ENCODE data around the gene ADAM12.
"Not testable (repeated sequence)": the region's sequence is repeated elsewhere in the genome, so short reads cannot be mapped to it uniquely, and the experiment has no call there.

Gene ADAM12

DNA sequence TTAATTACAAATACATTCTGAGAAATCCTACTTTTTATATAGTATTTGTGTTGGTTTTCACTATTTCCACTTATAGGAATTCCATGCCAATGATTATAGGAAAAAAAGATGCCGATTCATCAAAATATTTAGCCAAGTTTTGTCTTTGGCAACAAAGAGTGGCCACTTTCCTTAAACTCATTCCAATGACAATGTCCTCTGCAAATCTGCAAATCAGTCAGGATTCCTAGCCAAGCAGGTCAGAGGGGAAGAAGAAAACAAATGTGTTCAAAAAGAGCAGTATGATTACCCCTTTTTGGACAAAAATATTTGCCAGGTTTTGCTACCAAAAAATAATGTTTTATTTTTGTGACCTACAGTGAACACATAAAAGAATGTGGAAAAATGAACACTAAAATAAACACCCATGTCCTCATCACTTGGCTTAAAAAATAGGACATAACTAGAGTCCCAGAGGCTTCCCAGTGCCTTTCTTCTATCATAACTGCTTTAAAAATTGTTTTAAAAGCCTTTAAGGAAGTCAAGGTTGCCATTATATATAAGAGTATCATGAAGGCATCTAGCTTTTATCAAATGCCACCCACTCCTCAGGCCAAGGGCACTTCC is 125.9 kb downstream of the ADAM12 start:
- DNase-seq (ENCODE audit: low read depth in 2 of 2) = no peak

DNA sequence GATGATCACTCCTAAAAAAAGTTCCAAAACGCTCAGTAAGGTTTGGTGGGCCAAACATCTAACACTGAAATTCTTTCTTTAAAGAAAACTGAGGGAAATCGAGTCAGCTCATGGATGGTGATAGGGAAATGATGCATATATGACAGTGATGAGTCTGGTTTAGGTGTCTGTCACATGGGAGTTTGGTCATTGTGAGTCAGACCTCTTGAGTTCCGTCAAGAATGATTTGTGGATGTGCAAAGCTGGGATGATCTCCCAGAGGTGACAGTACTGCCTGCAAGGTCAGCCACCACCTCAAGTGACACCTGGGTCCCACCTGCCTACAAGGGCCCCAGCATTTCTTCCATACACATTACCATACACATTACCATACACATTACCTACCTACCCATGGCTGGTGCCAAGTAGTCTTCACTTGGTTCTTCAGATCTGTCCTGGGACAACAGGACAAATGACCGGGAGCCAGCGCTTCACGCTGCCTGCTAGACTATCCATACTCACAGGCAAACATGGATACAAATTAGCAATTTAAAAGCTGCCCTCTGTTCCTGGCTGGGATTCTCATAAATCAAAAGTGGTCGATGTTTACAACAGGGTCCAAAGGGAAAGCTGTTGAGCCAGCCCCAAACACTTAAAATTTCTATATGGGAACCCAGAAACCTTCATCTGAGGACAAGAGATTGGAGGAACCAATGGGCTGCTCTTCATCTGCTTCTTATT is 128.4 kb downstream of the ADAM12 start:
- no peak for DNase-seq (ENCODE audit: low read depth in 2 of 2)

DNA sequence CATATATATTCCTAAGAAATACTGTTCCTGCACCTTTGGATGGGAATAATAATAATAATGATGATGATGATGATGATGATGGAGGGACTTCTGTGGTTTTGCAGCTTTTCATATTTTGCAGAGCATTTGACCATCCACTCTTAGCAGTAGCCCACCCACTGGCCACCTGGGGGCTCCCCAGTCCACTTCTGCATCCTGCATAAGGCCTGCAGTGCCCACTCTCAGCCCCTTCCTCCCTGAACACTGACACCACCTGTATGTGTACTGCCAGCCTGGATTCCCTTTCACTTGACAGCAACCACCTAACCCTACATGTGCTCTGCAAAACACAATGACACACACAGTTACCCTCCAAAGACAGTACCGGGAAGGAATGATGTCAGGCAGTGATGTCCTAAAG is 131.4 kb downstream of the ADAM12 start:
- DNase-seq (ENCODE audit: low read depth in 2 of 2) = no peak

DNA sequence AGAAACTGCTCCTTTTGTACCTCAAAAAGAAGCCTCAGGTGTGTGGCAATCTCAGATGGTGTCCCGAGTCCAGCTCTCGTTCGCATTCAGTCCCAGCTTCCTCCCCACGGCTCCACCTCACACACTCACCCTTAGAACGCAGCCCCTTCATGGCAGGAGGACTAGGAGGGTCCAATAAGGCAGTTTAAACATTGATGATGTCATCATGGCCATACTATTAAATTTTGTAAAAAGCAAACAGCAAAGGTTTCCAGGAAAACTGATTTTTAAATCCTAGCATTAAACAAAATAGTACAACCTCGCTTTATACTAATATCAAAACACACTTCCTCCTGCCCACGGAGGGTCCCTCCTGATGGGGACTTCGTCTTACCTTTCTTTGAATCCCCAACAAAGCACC is 133.0 kb downstream of the ADAM12 start:
- DNase-seq (ENCODE audit: low read depth in 2 of 2) = no peak

DNA sequence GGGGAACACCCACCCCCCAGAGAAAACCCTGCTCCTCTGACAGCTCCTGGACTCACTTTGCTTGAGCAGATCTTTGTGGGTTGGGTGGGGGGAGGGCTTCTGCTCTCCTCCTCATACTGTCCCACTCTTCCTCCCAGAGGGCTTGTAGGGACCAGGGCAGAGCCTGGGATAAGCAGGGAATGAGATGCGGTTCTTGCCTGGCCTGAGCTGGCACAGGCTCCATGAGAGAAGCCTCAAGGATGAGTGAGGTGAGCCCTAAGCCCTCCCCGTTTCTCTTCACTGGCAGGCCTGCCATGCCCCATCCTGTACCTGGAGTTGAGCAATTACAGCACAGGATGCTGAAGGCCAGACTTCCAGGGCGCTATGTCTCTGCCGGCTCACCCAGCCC is 134.7 kb downstream of the ADAM12 start:
- DNase-seq (ENCODE audit: low read depth in 2 of 2) = no peak

DNA sequence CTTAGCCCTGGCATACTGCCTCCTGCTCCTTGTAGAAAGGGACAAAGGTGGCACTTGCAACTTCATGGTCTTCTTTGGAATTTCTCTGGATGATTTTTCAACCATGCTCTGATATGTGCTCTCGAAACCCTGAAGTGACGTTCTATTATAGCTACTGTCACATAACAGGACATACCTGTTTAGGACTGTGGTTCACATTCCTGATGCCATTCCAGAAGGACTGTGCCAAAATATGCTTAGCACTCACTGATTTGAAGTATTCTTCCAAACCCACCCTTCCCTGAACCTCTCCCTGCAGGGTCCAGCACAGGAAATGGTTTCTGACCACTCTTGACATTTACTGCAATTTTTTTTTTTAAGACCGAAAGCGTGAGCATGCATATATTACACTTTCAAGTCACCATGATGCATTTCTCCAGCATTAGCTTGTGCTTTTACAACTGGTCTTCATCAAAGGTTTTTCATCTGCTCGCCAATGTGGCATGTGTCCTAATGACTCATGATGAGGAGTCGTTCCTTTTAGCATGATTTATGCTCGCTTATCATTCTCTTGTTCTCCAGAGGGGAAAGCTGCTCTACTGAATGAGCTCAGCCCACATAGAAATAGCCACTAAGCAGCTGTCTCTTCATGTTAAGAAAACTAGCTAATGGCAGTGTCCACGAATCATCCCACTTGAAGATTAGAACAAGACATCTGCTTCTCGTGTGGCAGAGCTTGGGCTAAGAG is 135.2 kb downstream of the ADAM12 start:
- DNase-seq (ENCODE audit: low read depth in 2 of 2) = no peak

DNA sequence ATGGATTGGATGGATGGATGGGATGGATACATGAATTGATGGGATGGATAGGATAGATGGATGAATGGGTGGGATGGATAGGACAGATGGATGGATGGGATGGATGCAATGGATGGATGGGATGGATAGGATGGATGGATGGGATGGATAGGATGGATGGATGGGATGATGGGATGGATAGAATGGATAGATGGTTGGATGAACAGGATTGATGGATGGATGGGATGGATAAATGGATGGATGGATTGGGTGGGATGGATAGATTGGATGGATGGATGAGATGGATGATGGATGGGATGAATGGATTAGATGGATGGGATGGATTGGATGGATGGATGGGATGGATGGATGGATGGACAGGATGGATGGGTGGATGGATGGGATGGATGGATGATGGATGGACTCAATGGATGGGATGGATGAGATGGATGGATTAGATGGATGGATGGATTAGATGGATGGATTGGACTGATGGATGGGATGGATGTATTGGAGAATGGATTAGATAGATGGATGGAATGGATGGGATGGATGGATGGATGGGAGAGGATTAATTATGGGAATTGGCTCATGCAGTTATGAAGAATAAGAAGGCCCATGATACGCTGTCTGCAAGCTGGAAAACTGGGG is 136.4 kb downstream of the ADAM12 start:
- DNase-seq (ENCODE audit: low read depth in 2 of 2) = no peak

DNA sequence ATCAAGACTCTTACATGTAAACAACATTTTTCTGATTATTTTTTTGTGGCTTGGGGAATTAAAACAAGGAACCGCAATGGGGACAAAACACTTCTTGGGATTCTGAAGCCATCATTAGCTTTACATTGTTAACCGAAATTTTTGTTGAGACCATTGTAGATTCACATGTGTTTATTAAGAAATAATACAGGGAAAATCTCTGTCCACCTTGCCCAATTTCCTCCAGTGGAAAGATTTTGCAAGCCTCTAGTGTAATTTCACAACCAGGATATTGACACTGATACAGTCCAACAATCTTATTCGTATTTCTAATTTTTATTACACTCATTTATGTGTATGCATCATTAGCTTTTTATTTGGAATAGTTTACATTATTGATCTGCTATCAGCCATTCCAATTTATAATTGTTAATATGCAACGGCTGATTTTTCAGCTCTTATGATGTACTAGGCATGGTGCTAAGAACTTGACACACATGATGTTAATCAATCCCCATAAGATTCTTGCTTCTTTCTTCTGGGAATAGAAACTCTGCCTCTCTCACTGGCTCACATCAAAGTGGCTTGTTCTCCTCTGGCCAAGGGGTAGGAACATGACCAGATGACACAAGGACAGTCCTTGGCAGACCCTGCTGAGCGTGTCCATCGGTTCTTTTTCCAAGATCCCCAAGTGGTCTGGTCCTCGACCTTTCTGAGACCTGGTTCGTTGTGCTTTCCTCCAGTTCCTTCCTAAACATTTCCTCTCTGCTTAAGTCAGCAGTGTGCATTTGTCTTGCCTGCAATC is 137.6 kb downstream of the ADAM12 start:
- DNase-seq (ENCODE audit: low read depth in 2 of 2) = no peak

DNA sequence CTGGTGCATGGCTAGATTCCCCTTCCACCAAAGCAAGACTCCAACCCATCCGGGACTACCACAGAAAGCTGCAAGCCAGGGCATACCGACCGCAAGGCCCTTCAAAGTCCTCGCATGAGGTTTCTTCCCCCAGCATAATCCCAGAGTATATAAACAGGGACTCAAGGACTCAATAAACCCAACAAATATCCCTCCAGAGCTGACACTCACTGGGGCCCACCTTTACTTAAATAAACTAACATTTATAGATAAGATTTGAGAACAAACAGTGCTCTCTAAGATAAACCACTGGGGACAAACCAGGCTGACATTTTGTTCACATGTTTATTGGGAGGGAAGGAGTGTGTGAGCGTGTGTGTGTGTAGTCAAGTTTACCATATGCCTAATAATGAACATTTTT is 138.2 kb downstream of the ADAM12 start:
- DNase-seq (ENCODE audit: low read depth in 2 of 2) = no peak

DNA sequence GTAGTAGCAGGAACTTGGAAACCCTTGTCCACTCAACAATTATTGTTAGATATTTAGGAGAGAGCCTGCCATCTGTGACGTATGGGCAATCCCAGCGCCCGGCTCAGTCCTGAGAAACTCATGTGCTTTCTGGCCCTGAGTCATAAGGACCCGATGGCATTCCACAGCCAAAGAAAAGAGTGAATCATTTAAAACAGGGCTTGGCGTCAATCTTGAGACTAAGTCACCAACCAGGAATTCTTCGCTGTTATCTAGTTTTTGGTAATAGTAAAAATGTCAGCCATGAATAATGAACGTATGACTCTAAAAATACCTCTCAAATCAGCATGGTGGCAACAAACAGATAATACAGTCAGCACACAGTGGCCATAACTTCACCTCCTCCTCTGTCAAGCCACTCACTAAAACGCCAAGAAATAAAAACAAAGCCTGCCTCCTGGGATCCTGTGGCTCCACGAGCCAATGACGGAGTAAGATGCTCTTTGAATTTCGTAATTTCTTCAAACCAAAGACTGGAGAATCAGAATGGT is 140.8 kb downstream of the ADAM12 start:
- no peak for DNase-seq (ENCODE audit: low read depth in 2 of 2)

DNA sequence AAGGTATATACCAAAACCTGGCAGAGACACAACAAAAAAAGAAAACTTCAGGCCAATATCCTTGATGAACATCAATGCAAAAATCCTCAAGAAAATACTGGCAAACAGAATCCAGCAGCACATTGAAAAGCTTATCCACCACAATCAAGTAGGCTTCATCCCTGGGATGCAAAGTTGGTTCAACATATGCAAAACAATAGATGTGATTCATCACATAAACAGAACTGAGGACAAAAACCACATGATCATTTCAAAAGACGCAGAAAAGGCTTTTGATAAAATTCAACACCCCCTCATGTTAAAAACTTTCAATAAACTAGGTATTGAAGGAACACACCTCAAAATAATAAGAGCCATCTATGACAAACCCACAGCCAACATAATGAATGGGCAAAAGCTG is 141.9 kb downstream of the ADAM12 start:
- not testable (repeated sequence) for DNase-seq (ENCODE audit: low read depth in 2 of 2)

DNA sequence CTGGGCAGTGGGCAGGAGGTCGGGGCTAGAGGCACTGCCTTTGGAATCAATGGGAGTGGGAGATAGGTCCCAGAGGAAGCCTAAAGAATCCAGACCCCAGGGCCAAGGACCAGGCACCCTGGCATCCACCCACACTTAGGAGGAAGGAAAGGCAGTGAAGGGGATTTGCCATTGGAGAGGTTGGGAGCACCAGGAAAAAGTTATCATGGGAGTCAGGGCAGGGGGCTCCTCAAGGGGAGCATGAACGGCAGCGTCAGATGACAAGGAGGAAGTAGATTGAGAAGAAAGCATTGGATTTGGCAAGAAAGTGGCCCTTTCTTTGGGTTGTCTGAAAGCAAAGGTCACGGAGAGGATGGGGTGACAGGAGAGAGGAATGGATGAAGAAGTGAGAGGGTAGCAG is 142.8 kb downstream of the ADAM12 start:
- DNase-seq (ENCODE audit: low read depth in 2 of 2) = no peak

DNA sequence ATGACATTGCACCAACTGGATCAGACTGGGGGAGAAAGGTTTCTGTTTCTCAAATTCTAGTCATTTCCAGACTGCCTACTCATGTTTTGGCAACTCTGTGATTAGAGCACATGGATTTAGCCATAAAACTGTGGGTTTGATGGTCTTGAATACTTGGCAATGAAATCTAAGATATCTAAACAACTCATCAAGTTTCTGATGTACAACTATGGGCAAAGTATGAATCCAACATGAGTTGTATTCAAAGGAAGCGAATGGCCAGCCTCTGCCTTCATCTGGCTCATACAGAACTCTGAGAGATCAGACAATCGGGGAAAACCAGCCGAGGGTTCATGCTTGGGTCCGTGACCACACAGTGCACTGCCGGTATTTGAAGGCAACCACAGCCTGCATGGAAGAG is 144.3 kb downstream of the ADAM12 start:
- DNase-seq (ENCODE audit: low read depth in 2 of 2) = no peak

DNA sequence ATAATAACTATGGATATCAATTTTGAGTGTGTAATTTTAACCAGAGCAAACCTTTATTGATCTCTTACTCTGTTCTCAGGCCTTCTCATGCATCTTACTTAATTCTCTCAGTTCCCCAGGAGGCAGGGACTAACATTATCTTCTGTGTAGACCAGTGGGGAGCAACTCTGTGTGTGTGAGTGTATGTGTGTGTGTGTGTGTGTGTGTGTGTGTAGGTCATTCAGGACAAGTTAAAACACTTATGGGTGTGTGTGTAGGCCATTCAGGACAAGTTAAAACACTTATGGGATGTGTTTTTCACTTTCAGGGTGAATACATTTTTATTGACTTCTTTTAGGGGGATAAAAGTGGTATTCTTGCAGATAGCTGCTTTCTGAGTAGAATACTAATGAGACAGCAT is 145.0 kb downstream of the ADAM12 start:
- DNase-seq (ENCODE audit: low read depth in 2 of 2) = no peak

DNA sequence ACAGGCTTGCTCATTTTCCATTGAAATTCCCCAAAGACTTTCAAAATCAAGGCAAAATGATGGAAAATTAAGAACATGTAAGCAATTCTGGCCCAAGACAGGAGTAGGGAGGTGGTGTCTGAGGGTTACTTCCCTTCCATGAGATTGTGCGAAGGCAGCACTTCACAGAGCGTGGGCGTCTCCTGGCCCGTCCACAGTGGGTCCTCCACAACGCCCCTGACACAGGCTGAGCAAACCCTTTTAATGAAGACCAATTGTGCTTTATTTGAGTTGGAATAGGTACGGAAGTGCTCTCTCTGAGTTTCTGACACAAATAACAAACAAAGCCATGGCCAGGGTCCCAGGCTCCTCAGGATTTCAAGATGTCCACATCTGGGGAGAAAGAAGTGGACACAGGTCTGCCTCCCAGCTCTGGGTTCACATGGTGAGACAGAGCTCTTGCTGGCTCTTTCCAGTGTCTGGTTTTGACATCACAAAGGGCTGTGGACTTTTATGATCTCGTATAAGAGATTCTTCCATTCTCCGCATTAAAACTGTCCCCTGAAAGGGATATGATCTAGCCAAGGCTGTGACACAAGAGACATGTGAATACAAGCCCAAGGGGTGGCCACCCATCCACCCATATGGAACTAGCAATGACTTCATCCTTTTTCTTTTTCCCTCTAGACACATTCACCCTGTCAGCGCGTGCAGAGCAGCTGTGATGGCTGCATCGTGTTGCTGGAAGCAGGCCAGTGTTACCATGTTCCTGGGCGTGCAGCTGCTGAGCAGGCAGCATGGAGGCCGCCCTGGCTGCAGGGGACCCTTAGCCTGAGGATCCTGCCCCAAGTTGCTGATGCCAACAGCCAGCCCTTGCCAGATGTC is 145.6 kb downstream of the ADAM12 start:
- no peak for DNase-seq (ENCODE audit: low read depth in 2 of 2)

DNA sequence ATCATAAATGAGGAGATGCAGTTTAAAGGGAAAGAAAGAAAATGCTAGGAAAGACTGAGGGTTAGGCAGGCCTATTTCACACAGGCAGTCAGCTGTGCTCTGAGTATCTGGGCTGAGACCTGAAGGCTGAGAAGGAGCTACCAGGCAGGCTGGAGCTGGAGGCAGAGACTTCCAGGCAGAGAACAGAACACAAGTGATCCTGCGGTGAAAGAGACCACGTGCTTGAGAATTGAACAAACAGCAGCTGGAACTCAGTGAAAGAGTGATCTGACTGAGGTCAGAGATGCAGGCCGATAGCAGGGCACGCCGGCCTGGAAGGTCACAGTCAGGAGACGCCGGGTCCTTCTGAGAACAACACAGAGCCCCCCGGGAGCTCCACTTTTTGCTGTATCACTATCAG is 147.8 kb downstream of the ADAM12 start:
- no peak for DNase-seq (ENCODE audit: low read depth in 2 of 2)

DNA sequence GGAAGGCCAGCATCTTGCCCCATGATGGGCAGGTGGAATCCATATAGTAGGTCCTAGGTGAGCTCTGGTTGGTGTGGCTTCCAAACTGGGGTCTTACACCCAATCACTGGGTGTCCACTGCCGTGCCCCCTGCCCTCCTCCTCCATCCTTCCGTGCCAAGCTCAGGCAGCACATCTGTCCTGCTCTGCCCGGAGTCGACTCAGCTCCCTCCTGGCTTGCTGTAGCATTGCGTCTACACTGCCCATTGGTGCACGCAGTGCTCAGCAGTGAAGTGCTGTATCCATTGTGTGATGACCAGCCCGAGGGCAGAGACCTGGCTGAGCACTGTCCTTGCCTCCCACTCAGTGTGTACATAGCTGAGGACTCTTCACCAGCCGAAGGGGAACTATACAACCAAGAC is 148.4 kb downstream of the ADAM12 start:
- no peak for DNase-seq (ENCODE audit: low read depth in 2 of 2)

DNA sequence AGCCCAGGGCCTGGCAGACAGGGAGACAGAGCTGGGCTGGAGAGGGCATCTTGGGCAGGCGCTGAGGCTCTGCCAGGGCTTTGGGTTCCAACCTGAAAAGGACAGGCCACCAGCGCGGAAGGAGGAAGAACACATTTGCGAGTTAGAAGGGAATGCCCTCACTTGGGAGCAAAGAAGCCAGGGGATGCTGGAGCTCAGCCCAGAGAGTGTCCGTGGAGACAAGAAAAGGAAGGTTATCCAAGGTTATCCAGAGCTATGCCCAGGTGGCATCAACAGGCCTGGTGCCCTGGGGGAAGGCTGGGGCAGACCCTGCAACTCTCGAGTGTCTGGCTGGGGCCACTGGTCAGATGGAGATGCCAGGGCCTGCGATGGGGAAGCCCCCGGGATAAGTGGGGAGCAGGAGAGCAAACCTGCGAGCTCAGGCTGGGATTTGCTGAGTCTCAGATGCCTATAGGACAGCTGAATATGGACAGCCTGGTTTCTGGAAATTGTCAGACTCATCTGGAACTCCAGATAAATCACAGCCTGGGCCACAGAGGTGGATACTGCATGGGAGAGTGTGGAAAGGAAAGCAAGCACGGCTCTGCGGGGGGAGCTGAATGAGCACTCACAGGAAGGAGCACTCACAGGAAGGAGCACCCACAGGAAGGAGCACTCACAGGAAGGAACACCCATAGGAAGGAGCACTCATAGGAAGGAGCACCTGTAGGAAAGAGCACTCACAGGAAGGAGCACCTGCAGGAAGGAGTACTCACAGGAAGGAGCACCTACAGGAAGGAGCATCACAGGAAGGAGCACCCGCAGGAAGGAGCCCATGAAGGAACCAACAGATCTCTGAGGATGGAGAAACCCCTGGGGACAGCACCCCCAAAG is 152.1 kb downstream of the ADAM12 start:
- no peak for DNase-seq (ENCODE audit: low read depth in 2 of 2)

DNA sequence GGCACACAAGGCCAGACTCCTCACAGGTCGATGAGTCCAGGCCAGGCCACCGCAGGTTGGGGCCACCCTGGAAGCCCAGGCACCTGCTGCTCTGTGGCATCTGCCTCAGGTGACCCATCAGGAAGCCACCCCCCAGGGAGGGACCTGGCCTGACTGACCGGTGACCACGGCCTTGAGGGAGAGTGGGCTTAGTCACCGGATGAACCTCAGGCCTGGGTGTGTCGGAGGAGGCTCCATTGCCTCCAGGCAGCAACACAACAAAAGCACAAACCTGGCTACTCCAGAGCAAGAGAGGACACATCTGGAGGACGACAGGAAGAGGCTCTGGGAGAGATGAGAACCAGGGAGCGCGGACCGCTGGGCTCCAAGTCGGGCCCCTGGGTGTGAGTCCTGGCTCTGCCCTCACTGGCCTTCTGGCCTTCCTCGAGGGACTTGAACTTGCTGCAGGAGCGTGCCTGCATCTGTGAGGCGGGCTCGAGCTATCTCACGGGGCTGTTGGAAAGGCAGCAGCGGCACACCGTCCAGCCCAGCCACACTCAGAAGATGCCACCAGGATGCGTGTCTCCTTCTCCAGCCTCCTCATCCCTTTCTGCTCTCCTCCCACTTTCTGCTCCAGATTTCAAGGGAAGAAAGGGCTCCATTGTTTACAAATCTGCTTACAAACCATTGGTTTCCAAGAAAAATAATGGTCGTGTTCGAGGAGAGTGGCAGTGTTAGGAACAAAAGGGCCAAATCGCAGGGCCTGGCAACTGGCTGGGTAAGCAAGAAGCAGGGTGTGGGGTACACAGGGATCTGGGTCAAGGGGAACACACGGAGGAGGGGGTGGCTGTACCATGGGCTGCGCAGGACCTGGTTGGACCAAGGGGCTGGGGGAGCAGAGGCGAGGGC is 152.9 kb downstream of the ADAM12 start:
- DNase-seq (ENCODE audit: low read depth in 2 of 2) = no peak

Measured in stimulated activated CD8-positive, alpha-beta memory T cell treated with anti-CD3 and anti-CD28 coated beads, Interleukin-15, amount 100 ng/mL, for 48 hours (primary cell).